ENCODE data around the gene VAMP2. TPM values are rescaled to one million over a fixed set of nuclear protein-coding genes. Genes with fewer than 3 reads are reported as not detected.

The VAMP2 gene
- total RNA-seq, 1 donor from 2014 or later = 4.6 TPM

- no peak for DNase-seq (ENCODE audit: low read depth in 2 of 2)
These were observed 38.9 kb downstream of the VAMP2 start, which contains the start of gene HES7 for GRCh38 chr17:8123695-8124349. Gene HES7, minus strand, starts transcription at chr17:8124106. Its CDS starts 22 bp downstream, at chr17:8124084.

DNA sequence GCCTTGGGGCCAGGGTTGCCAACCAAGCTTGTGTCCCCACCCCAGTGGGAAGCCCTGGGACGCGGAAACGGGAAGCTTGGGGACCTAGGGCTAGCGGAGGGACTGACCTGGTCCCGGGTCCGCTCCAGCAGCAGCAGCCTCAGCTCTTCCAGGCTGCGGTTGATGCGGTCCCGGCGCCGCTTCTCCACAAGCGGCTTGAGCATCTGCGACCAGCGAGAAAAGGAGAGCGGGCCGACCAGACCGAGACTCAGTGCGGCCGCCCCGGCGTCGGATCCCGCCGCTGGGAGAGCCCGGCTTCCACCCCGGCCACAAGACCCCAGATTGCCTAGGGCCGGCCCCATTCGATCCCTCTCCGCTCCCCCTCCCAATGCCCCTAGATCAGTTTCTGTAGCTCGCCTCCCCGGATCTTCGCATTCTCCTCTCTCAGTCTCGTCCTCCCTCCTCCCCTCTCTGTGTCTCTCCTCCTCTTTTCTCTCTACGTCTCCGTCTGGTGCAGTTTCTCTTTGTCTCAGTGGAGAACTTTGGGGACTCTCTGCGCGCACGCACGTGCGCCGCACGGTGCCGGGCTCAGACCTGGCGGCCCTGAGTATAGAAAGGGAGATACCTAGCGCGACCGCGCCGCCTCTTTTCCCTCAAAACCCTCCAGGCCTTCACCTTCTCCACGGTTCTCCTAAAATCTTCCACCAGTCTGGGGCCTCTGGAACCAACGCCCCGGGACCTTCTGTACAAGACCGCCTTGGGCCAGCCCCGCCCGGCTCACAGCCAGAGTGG is 39.6 kb downstream of the VAMP2 start:
- DNase-seq (ENCODE audit: low read depth in 2 of 2) = peak in 1 of 2 donors; percentile 44

- peak in 1 of 2 donors; percentile 44 for DNase-seq (ENCODE audit: low read depth in 2 of 2)
These were observed 40.3 kb downstream of the VAMP2 start for GRCh38 chr17:8122422-8122923.

GRCh38 chr17:8121681-8122421 is 40.9 kb downstream of the VAMP2 start:
- peak; percentile 72 to 76 for DNase-seq (ENCODE audit: low read depth in 2 of 2)

DNA sequence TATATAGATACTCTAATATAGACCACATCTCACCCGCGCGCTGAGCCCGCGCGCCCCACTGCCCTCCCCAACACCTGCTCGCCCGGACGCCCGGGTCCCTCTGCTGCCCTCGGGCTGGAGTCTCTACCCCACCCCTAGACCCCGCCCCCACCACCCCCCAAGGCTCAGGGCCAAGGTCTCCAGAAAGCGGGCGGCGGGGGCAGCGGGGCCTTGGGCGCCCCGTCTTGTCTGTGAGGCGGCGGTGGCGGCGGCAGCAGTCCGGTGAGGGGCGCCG is 41.4 kb downstream of the VAMP2 start:
- no peak for DNase-seq (ENCODE audit: low read depth in 2 of 2)

DNA sequence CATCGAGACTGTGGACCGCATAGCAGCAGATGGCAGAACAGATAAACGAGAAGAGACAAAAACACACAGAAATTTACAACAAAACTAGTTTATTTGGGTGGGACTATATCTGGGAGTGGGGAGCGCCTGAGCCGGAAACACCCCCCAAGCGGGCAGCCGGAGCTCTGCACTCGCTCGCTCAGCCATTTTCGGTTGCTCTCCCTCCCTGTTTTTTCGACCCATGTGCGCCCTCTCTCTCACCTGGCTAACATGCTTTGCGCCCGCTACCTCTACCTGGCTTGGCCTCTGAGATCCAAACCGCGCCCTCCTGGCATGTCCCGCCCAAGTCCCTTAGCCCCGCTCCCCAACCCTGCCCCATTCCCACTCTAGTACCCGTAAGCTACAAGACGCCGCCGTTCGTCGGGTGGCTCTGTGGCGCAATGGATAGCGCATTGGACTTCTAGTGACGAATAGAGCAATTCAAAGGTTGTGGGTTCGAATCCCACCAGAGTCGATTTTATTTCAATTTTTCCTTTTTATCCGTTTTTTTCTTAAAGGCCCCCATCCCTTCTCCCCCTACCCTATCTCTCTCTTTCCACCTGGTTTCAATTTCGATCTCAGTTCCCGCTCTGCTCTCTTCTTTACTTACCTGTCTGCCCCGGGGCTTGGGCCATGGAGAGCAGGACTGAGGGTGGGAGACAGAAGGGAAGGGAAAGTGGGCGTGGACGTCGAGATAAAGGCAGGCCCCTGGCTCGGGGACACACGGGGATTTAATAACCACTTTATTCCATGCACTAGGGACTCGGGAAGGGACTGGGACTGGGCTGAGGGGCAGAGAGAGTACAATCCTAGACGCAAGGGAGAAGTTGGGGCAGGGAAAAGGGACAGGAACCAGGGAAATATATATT is 42.0 kb downstream of the VAMP2 start:
- peak; percentile 70 to 76 for DNase-seq (ENCODE audit: low read depth in 2 of 2)

DNA sequence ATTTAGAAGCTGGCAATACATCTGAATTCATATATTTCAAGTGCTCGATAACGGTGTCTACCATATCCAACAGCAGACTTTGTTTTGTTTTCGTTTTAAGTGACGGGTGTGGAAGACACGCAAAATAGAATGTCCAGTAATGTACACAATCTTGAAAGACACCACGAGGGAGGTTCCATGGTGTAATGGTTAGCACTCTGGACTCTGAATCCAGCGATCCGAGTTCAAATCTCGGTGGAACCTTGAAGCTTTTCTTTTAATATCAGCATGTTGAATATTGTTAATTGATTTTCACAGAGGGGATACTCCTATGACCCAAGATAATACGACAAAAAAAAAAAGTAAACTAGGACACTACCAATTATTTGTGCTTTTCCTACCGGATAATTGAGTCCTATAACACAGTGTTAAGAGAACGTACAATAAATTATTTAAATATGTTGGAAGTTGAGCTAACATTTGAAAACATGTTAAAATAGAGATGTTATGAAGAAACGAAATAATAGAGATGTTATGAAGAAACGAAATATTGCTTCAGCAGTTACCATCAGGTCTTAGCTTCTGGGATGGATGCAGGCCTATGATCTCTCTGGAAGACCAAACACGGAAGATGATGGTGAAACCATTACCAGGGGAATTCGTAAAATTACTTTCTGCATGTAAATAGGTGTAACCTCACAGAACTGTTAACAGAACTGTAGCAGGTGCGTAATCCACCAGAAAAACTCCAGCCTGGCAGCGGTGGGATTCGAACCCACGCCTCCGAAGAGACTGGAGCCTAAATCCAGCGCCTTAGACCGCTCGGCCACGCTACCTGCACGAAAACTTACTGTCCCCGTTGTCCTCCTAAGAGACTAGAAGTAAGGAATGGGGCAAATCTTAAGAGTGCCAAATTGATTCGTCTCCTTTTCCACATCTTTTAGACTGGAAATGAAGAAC is 42.9 kb downstream of the VAMP2 start:
- DNase-seq (ENCODE audit: low read depth in 2 of 2) = peak; percentile 94 to 95

DNA sequence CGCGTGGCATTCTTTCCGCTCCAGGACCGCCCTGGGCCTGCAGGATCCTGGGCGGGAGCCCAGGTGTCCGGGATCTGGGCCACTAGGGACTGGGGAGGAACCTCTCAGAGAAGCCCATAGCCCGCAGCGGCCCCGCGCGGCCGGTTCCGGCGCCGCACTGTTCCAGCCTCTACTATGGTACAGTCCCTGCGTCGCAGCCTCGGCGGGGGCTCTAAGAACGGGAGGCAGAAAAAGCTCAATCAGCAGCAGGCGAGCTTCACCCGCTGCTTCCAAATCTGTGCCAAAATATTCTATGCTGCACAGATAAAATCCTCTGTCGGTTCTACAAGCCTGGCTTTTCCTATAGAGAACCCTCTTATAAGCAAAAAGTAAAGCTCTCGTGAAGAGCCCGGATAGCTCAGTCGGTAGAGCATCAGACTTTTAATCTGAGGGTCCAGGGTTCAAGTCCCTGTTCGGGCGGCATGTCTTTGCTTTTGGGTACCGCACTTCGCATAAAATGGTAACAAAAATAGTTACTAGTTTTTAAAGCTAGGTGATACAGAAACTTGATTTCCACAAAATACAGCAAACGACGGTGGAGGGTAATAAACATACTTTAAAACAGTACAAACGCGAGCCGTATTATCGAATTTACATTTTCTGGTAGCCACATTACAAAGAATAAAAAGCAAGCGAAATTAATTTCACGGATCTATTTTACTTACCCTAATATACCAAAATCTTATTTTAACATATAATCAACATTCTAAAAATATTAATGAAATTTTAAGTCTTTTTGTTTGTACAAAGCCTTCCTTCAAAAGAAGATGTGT is 43.8 kb downstream of the VAMP2 start:
- peak; percentile 78 to 85 for DNase-seq (ENCODE audit: low read depth in 2 of 2)

- DNase-seq (ENCODE audit: low read depth in 2 of 2) = peak; percentile 36 to 56
These were observed 44.6 kb downstream of the VAMP2 start, which contains the start of gene ALOXE3 for GRCh38 chr17:8117980-8118768. Gene ALOXE3, minus strand, starts transcription at chr17:8118514. Its CDS starts 524 bp downstream, at chr17:8117990.

DNA sequence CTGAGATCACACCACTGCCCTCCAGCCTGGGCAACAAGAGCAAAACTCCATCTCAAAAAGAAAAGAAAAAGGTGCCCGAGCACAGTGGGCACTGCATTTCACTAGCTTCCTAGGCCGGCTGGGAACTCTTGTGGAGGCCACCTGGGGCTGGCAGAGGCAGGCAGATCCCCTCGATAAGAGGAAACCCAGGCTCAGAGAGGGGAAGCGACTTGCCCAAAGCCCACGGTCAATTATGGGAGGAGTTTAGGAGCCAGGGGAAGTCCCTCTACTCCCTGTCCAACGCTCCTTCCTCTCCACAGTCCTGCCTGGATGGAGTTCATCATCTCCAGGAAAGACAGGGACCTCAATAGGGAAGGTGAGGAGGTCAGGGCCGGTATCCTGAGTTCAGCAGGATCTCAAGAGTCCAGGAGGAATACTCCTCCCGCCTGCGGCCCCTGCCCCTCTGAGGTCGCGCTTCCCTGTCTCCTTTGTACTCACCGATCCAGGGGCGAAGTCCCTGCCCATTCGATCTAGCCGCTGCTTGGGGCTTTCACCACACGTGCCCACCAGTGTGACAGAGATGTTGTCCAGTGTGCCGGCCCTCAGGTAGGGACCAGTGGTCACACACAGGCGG is 45.3 kb downstream of the VAMP2 start:
- DNase-seq (ENCODE audit: low read depth in 2 of 2) = no peak

DNA sequence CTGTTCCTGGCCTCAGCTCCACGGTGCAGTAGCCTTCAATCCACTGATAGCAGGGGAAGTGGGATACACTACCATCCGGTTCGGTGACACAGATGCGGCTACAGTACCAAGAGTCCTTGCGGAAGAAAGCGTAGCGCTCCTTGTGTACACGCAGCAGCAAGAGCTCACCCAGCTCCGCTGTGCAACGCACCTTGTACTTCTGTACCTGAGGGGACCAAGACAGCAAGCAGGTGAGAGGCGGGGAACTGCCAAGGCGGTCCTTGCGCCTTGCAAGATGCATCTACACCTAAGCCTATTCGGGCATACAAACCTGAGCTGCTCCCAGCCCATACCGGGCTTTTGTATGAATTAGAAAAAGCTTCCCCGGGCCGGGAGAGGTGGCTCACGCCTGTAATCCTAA is 46.0 kb downstream of the VAMP2 start:
- no peak for DNase-seq (ENCODE audit: low read depth in 2 of 2)

- DNase-seq (ENCODE audit: low read depth in 2 of 2) = no peak
These were observed 51.8 kb downstream of the VAMP2 start for GRCh38 chr17:8110907-8111306.

GRCh38 chr17:8110456-8110804 is 52.3 kb downstream of the VAMP2 start:
- DNase-seq (ENCODE audit: low read depth in 2 of 2) = no peak

GRCh38 chr17:8109661-8110455 is 52.9 kb downstream of the VAMP2 start:
- DNase-seq (ENCODE audit: low read depth in 2 of 2) = peak; percentile 35 to 67
